HG03521 (cell line): ENCODE results near the gene SORCS2.

Experiments
- ATAC-seq: cut with Tn5 transposase; IDR thresholded peaks from one replicate; pipeline ENCODE4 v1.9.1; 2021; ENCODE audit warnings: mild to moderate bottlenecking, moderate library complexity; ENCODE audit not compliant: unreplicated experiment

The SORCS2 gene

DNA sequence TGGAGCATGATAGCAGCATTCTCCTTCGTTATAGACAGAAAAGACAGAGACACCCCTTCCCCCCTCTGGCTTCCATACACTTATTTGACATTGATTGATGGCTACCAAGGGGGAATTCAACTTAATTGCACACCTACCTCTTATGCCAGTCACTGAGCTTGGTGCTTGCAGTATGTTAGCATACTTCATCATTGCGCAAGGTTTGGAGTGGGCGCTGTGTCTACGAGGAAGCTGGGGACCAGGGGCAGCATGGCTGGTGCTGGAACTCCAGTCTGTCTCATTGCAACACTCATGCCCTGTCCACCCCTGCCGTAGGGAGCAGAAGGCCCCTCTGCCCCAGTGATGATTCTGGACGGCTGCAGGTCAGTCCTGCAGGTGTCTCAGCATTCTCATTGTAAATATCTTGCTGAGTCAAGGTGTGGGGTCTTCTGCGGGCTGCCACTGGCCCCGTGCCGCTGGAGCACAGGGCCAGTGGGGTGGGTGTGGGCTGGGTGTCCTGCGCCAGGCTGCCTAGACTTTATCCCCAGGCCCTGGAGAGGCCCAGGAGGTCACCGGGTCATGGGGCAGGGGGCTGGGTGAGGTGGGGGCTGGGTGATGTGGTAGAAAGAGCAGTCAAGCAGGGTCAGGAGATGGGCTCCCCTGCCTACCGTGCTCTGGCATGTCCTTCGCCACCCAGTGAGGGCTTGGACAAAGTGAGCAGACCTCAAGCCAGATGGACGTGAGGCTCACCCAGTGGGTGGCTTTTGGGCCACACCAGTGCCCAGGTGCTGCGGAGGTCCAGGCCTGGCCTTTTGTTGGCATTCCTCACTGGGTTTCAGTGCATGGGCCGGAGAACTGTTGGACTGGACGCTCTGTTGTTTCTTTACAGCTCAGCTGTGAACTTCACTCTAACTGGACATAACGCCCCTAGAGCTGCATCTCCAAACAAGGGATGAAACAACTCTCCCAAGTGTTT, 156.9 kb downstream of the SORCS2 start:
- no peak for ATAC-seq

DNA sequence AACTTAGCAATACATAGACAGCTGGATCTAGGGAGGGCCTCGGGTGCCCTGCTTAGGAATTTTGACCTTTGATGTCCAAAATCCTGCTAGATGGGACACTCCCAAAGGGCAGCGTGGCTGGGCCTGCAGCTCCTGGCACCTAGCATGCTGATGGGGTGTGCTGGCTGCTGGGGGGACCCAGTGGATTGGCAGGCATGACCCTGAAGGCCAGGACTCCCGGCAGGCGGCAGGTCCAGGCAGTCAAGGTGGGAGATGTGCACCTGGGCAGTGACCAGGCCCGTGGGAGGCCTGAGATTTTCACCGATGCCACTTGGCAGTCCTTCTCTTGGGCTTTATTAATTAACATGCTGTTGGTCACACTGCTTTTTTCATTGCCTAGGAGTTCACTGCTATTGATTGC, 158.1 kb downstream of the SORCS2 start:
- ATAC-seq = no peak

DNA sequence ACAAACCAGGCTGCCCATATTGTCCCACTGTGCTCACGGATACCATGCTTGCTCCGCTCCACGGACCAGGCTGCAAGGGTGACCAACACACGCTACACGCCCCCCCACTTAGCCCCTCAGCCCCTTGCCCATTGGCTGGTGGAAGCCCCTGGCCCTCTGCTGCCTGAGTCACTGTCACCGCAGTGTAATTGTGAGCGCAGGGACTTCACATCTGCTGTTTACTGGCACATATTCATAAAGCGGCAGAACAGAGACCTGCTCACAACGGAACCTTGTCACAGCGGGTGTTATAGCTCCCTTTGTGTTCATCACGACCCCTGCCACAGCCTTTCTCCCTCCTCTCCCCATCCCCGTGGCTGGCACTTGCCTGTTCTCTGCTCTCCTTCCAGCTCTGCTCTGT, 158.7 kb downstream of the SORCS2 start:
- ATAC-seq = no peak

DNA sequence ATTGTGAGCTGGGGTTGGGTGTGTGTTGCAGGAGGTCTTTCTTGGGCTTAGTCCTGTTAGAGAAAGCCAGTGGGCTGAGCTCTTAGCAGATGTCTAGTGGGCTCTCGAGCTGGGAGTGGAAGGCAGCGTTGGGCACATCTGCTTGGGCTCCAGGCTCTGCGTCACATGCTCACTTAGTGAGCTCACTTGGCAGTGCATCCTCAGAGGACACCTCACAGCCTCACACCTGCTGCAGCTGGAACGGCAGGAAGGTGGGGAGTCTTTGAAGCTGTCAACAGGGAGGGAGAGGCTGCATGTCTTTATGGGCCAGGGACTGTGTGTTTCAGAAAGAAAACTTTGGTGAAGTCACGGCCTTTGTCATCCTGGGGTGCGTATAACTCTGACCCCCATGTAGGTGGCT, 160.1 kb downstream of the SORCS2 start:
- no peak for ATAC-seq

DNA sequence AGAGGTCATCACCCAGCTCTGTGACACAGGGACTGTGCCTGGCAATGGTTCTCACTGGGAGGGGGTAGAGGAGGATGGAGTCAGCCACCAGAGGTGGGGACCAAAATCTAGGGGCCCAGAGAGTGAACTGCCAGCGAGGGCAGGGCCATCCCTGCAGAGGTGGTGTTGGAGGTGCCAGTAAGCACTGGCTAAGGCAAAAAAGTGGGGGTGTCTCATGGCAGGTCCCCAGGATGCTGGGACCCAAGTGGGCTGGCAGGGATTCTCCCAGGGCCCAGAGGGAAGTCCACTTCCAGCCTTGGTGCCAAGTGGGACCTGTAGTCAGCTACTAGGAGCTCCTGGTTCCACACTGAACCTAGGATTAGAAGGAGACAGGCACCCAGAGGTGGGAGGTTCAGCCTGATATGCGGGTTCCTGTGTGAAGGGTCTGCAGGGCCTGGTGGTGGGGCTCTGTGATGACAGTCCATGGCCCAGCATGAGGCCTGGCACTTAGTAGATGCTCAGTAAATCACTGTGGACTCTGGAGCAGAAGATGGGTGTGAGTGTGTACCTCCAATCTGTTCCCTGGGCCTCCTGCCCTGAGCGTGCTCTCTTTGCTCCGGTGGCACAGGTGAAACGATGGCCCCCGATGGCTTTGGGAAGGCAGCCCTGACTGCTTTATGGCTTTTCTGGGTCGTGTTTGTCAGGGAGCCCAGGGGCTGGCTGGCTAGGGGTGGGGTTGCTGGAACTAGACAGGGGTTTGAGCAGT, 160.9 kb downstream of the SORCS2 start:
- ATAC-seq = no peak

DNA sequence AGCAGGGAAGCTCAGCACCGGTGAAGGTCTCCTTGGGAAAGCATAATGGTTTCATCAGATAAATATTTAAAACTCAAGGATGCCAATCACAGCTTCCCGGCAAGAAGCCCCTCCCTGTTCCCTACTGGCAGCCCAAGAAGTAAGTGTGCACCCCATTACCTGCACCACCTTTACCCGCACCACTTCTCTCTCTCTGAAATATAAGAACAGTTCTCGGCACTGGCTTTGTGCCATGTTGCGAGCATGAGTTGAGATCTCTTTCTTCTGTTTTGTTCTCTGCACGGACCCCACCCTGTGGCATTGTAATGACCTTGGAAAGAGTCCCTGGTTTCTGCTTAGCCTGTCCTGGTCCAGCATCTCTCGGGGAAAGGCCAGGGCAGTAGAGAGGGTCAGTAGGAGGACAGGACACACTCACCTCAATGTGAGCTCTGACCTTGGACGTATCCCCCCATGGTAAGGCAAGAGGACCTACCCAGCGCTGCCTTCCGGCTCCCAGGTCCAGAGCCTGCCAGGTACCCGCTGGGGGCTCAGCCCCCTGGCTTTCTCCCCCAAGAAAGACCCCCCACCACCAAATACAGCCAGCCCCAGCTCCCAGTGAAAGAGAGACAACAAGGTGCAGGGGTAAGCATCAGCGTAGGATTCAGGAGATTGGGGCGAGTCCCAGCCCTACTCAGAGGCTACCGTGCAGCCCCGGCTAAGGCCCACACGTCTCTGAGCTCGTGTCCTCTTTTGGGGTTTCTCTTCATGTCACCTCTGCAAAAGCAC, 161.7 kb downstream of the SORCS2 start:
- no peak for ATAC-seq

DNA sequence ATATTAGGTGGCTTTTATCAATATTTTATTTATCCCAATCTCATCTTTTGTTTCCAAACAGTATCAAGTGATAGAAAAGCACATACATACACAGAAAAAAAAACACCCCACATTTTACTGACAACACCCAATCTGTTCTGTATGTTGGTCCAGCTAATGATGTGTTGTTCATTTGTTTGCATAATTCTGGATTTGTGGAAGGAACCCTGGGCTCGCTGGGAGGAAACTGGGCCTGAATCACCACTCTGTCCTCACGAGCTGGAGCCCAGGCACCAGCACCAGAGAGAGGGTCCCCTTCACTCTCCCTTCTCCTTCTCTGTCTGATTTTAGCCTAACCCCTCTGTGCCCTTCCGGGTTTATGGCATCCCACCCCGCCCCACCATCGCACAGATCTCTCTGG, 162.6 kb downstream of the SORCS2 start:
- ATAC-seq = no peak

DNA sequence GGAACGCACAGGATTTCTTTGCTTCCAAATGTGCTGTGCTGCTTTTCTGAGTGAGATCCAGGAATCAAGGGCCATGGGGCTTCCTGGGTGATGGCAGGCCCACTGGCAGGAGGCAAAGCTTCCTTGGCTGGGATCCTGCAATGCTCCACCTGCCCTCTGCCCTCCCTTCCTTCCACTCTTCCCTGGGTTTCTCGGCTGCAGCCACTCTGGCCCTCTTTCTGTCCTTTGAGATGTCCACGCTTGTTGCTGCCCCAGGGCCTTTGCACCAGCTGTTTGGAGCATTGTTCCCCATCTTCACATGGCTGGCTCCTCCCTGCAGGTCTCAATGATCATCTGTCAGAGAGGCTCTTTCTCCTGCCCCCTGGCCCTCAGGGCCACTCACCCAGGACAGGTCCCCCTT, 163.5 kb downstream of the SORCS2 start:
- ATAC-seq = no peak

DNA sequence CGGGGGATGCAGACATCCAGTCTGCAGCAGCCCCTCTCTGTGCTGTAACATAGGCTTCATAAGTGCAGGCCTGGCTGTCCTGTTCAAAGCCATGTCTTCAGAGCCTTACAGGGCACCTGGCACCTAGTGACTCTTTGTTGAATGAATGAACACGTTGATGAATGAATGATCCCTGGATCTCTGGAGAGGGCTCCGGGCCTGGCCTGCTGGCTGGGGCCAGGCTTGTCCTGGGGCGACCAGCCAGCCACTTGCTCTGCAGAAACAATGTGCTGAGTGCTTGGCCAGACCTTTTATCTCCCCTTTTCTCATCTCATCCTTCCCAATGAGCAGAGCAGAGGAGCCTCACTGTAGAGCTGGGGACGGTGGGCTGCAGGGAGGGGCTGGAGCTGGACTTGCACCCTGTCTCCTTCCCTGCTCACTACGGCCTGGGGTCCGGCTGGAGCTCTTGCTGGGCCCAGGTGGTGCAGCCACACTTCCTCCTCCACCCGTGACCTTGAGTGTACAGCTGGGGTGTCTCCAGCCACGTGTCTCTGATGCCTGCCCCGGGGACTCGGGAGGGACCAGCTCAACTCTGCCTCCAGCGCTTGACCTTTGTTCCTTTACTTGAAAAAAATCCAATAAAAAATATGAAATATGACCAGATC, 164.5 kb downstream of the SORCS2 start:
- ATAC-seq = no peak

DNA sequence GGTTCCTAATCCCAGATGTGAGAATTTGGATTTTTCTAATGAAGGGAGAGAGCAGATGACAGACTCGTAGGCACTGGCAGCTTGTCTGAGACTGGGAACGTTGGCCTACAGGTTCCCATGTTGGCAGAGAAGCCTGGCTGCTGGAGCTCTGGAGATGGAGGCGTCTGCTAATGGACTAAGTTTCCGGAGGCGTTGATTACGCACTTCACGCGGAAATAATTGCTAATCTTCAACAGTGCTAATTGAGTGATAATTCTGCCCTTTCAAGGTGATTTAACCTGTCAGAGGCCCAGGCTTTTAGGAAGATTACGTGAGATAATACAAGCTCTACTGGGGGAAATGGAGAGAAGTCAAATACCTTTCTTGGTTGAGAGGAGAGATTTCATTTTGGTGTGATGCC, 165.0 kb downstream of the SORCS2 start:
- no peak for ATAC-seq

DNA sequence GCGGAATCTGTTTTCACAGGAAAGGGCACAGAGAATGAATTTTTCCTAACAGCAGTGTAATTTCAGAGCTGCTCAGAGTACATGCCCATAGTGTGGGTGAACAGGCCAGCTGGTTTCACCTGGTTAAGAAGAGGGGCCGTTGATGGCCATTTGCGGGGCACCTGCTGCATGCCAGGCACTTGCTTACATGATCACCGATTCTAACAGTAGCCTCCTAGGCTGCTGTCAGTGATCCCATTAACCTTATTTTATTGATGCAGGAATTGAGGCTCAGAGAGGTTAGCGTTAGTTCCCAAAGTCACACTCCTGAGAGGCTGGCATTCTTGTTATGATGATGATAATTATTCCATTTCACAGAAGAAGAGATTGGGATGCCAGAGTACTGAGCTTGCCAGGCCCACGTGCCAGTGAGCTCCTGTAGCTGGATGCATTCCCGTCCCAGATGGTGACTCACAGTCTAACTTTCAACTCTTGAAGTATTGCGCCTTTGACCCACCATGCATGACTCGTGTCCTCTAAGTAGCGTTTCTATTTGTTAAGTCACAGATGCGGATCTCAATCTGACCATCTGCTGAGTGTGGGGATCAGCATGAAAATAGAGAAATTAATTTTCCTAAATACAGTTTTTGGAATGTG, 165.9 kb downstream of the SORCS2 start:
- no peak for ATAC-seq

DNA sequence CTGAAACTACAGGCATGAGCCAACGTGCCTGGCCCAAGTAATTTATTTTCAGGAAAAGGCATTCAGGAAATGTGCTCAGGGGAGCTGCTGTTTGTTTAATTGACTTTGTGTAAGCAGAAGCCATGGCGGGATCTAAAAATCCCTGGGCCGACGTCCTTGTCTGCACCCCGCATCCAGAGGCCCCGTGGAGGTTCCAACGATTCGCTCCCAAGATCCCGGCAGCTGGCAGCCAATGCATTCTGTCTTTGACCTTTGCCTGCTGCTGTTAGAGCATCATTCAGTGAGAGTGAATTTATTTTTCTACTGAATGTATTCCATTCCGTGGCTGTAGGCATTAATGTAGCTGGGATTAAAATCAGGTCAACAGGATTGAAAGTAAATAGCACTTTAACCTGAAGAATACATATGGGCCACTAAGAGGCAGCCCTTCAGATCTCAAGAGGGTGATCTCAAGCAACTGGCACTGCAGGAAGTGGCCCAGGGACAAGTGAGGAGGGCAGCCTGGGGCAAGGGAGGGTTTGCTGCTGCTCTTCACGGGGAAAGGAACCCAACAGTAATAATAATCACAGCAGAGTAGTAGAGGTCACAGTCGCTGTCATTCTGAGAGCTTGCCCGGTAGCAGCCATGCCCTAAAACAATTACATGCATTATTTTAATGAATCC, 167.2 kb downstream of the SORCS2 start:
- no peak for ATAC-seq

DNA sequence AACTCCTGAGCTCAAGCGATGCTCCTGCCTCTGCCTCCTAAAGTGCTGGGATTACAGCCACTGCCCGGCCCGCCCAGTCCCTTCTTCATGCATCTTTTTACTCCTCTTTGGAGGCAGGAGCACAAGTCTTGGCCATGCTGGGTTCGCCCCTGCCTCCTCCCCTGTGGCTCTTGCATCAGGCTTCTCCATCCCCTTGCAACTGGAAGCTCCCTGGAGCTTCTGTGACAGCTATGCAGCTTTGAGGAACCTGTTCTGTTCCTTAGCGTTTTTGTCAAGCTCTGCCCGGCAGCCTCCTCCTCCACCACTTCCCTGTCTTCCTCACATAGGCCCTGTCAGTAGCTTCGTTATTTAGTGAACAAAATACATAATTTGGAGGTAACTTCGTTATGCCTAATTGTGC, 168.5 kb downstream of the SORCS2 start:
- no peak for ATAC-seq

DNA sequence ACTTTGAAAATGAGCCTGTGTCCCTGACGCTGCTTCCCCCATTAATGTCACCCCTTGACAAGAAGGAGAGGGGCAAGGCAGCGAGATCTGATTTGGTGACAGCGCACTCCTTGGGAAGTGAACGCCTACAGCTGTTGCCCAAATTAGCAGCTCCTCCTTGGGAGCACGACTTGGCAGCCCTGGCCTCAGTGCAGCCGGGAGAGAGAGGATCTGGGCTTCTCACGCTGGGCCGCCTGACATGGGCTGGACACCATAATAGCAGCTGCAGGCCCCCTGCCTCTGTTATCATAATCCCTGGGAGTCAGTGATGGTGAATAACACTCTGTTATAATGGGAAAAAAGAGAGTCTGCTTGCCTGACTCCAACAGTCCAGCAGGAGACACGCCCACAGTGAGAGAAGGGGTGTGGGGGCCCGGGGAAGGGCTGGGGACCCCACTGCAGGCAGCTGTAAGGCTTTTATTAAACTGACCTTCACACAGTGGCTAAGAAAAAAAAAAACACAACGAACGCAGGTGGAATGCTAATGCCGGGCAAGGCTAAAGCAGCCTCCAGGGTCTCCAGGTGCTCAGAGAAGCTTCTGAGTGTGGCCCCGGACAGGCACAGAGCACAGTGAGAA, 169.1 kb downstream of the SORCS2 start:
- ATAC-seq = no peak

DNA sequence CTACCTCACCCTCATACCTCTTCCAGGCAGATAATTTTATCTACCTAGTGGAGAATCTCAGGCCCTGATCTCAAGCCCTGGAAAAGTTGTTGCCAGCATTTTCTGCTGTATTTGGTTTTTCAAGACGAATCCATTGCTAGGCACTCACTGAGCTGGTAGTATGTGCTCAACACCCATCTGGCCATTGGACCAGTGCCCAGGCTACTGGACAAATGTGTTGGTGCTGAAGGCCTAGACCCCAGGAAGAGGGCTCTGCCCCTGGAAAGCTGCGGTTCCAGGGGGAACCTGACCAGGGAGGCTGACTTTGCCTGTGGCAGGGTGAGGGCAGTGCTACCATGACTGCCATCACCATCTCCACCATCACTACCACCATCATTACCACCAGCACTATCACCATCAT, 170.0 kb downstream of the SORCS2 start:
- ATAC-seq = no peak

DNA sequence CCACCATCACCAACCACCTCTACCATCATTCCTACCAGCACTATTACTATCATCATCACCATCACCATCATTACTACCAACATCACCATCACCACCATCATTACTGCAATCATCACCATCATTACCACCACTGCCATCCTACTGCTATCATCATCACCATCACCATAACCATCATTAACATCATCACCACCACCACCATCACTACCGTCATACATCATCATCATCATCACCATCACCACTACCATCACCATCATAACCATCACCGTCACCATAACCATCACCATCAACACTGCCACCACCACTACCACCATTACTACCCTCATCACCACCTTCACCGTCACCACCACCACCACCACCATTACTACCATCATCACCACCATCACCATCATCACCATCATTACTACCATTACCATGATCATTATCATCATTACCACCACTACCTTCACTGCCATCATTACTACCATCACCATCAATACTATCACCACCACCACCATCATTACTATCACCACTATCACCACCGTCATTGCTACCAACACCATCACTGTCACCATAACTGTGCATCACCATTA, 170.6 kb downstream of the SORCS2 start:
- no peak for ATAC-seq

DNA sequence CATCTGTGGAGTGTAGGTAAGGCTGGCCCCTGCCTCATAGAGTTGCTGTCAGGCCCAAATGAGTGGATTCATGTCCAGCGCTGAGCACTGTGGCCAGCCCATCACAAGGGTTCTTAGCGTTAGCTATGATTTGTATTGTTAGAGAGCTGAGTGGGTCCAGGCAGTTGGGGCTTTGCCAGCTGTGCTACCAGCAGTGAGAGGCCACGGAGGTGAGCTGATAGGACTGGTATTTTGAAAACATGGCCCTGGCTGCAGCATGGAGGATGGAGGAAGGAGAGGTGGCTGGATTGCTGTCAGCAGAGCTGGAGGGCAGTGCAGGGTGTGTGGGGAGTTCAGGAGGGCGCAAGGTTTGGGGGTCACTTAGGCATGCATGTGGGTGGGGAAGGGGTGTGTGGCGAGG, 172.6 kb downstream of the SORCS2 start:
- no peak for ATAC-seq

DNA sequence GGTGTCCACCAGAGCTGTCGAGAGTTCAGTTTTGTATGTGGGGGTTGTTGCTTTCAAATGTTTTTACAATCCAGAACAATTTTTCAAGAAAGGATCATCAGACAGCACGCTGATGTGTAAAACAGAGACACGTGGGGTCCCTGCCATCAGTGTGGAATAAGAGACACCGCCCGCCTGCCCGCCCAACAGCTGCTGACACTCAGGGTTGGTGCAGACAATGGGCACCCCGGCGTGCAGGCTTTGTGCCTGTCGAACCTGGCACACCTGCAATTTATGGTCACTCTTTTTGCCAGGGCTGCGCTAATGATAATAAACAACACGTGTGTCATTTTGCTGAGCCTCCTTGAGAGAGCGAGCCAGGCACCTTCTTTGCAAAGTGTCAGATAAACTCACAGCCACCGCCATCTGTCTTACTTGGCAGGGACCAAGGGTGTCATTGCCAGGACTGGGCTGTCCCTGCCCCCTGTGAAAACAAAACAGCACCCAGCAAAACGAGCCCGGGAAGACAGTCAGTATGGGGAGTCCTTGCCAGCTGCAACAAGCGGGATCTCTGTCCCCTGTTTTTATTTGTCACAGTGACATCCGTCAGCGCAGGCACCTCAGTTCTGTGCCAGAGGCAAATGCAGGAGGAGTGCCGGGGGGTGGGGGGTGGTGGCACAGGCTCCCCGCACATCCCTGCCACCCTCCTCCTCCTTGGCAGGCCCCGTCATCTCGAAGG, 173.3 kb downstream of the SORCS2 start:
- ATAC-seq = no peak
